A549 (cell line): ENCODE data around the gene MYCT1. TPM values are rescaled to one million over a fixed set of nuclear protein-coding genes. Genes with fewer than 3 reads are reported as not detected.

ENCODE experiments used
- ATAC-seq, 2 experiments: fragments of 200-7000 bp in 1 of 2; fragments of >200 bp in 1 of 2; cut with Nextera tagmentation in 1 of 2; cut with Tn5 transposase in 1 of 2; 3 replicates each; pipeline versions ENCODE4 v1.8.0 to v1.9.1; 2018 to 2020; ENCODE audit warnings: mild to moderate bottlenecking in 1 of 2, moderate library complexity in 1 of 2
- CTCF ChIA-PET: fragments of 300-600 bp; sonication (Branson Sonifier 250); formaldehyde crosslinking; extraction: SDS; loops from one replicate; lab custom pipeline; 2021; ENCODE audit warnings: antibody characterized with exemption, inconsistent platforms; lab: Yijun Ruan, JAX
- POLR2A ChIA-PET: fragments of 350-600 bp; formaldehyde crosslinking; extraction: SDS; loops from one replicate; lab custom pipeline; 2021; ENCODE audit warnings: antibody characterized with exemption, inconsistent platforms; lab: Yijun Ruan, JAX
- DNase-seq, 2 experiments: peaks; one replicate each; pipeline versions ENCODE4 v3.0.0 to v3.0.0-alpha.2; 2011 to 2016; ENCODE audit warnings: low read depth in 1 of 2, low spot score in 1 of 2
- FAIRE-seq: peaks from 2 replicates; lab custom pipeline; 2011; peaks lifted over from hg19 to GRCh38; lab: Jason Lieb, UNC
- H3K27ac ChIP-seq, 2 experiments: fragments of >200 bp; sonication (Bioruptor Twin); formaldehyde crosslinking; 3 replicates each; pipeline ENCODE4 v1.5.1; 2016 to 2017
- H3K4me1 ChIP-seq: fragments of >200 bp; sonication (Bioruptor Twin); formaldehyde crosslinking; 3 replicates; pipeline ENCODE4 v1.6.1; 2016
- H3K4me2 ChIP-seq: fragments of >200 bp; sonication (Bioruptor Twin); formaldehyde crosslinking; 3 replicates; pipeline ENCODE4 v1.6.1; 2016
- H3K4me3 ChIP-seq: fragments of >200 bp; sonication (Bioruptor Twin); formaldehyde crosslinking; 3 replicates; pipeline ENCODE4 v1.5.1; 2016
- H3K9me3 ChIP-seq: fragments of >200 bp; sonication (Bioruptor Twin); formaldehyde crosslinking; 3 replicates; pipeline ENCODE4 v1.6.1; 2016
- BHLHE40 ChIP-seq: IDR thresholded peaks from 2 replicates; pipeline ENCODE4 v1.6.1; 2012; ENCODE audit warnings: low read depth, low read length, inconsistent platforms
- CEBPB ChIP-seq, 2 experiments: fragments of >200 bp in 1 of 2; sonication (Bioruptor Twin) in 1 of 2; formaldehyde crosslinking in 1 of 2; IDR thresholded peaks; 2 replicates each; pipeline ENCODE4 v1.6.1; 2012 to 2016
- EHF ChIP-seq: fragments of 250-450 bp; sonication (Bioruptor Pico); IDR thresholded peaks from 2 replicates; pipeline ENCODE4 v1.5.0; 2020; ENCODE audit warnings: mild to moderate bottlenecking
- ESRRA ChIP-seq: fragments of 150-350 bp; IDR thresholded peaks from 2 replicates; pipeline ENCODE4 v1.6.1; 2014; ENCODE audit warnings: mild to moderate bottlenecking, low read length, borderline replicate concordance
- FOXS1 ChIP-seq: fragments of 250-450 bp; sonication (Bioruptor Pico); IDR thresholded peaks from 2 replicates; pipeline ENCODE4 v1.5.0; 2020; ENCODE audit warnings: mild to moderate bottlenecking, moderate library complexity
- GATA3 ChIP-seq: IDR thresholded peaks from 2 replicates; pipeline ENCODE4 v1.6.1; 2012; ENCODE audit warnings: borderline replicate concordance
- JUNB ChIP-seq: fragments of >200 bp; sonication (Bioruptor Twin); formaldehyde crosslinking; IDR thresholded peaks from 2 replicates; pipeline ENCODE4 v1.6.1; 2016
- KDM5A ChIP-seq: fragments of 200-600 bp; sonication (generic); IDR thresholded peaks from 2 replicates; pipeline ENCODE4 v1.6.1; 2016; ENCODE audit warnings: antibody characterized with exemption, mild to moderate bottlenecking
- MAFK ChIP-seq: fragments of 450-650 bp; IDR thresholded peaks from 2 replicates; pipeline ENCODE4 v1.6.1; 2014; ENCODE audit not compliant: partially characterized antibody
- POLR2A ChIP-seq: IDR thresholded peaks from 2 replicates; pipeline ENCODE4 v1.6.1; 2012; ENCODE audit warnings: mild to moderate bottlenecking, low read length
- REST ChIP-seq: fragments of 200-600 bp; sonication (generic); IDR thresholded peaks from 2 replicates; pipeline ENCODE4 v1.6.1; 2016; ENCODE audit warnings: antibody characterized with exemption, mild to moderate bottlenecking, moderate library complexity
- RFX5 ChIP-seq: fragments of 450-650 bp; IDR thresholded peaks from 2 replicates; pipeline ENCODE4 v1.7.1; 2014; ENCODE audit warnings: antibody characterized with exemption, mild to moderate bottlenecking, moderate library complexity
- RNF2 ChIP-seq: fragments of 200-600 bp; sonication (generic); IDR thresholded peaks from 2 replicates; pipeline ENCODE4 v1.6.1; 2016; ENCODE audit warnings: low read depth, mild to moderate bottlenecking, antibody characterized with exemption, moderate library complexity, borderline replicate concordance
- TP53 ChIP-seq: fragments of 250-450 bp; sonication (Bioruptor Pico); IDR thresholded peaks from 2 replicates; pipeline ENCODE4 v1.5.0; 2021; ENCODE audit warnings: mild to moderate bottlenecking, moderate library complexity
- WGBS: methylation state at CpG from one replicate; pipeline ENCODE4 v1.1.6; 2017; ENCODE audit errors: missing lambda C conversion rate; 5-methylcytosine and 5-hydroxymethylcytosine counted together
- polyA minus RNA-seq: library from RNA; depleted of rRNA, polyadenylated mRNA; stranded (reverse); fragments of >200 nt; gene quantifications from 2 replicates; pipeline ENCODE4 v1.2.3, GENCODE V29; 2011; rRNA and poly(A)+ RNA removed
- polyA plus RNA-seq, 4 experiments: library from polyadenylated mRNA; depleted of rRNA in 3 of 4; stranded (reverse); fragments of >200 nt; fragmentation: RNase III in 1 of 4; extraction: RNeasy Plus Mini Kit Qiagen cat#74134 plus additional on column Dnase treatment in 1 of 4; gene quantifications; 2 replicates in 3 of 4; 3 replicates in 1 of 4; pipeline ENCODE4 v1.2.3, GENCODE V29; 2011 to 2017
- TF ChIP-seq, protein P1 (sequence below): fragments of 450-650 bp; IDR thresholded peaks from 2 replicates; pipeline ENCODE4 v1.6.1; 2014; ENCODE audit warnings: antibody characterized with exemption
- TF ChIP-seq, protein P2 (sequence below): fragments of >200 bp; sonication (Bioruptor Twin); formaldehyde crosslinking; IDR thresholded peaks from 2 replicates; pipeline ENCODE4 v1.6.1; 2016
- TF ChIP-seq, protein P3 (sequence below): IDR thresholded peaks from 2 replicates; pipeline ENCODE4 v1.6.1; 2012
- TF ChIP-seq, protein P4 (sequence below): fragments of 250-450 bp; sonication (Bioruptor Pico); IDR thresholded peaks from 2 replicates; pipeline ENCODE4 v1.5.0; 2020; ENCODE audit warnings: low read depth, mild to moderate bottlenecking, moderate library complexity

Gene MYCT1, protein sequence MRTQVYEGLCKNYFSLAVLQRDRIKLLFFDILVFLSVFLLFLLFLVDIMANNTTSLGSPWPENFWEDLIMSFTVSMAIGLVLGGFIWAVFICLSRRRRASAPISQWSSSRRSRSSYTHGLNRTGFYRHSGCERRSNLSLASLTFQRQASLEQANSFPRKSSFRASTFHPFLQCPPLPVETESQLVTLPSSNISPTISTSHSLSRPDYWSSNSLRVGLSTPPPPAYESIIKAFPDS
- polyA plus RNA-seq (2011; rRNA removed) (0.04 and 0.05 TPM in 2 replicates), polyA plus RNA-seq (2017; fragmentation: RNase III; extraction: RNeasy Plus Mini Kit Qiagen cat#74134 plus additional on column Dnase treatment) (not detected in 3 replicates), polyA minus RNA-seq (not detected in 2 replicates)
- polyA plus RNA-seq (2012; cell fraction: cytosol; rRNA removed), result not detected in 2 replicates
- polyA plus RNA-seq (2012; cell fraction: nucleus; rRNA removed), result not detected in 2 replicates

- 86% methylated on average over 2 of the region's 2 CpGs for WGBS
- FAIRE-seq (no peak), ATAC-seq (no peak), DNase-seq (no peak)
- no peaks in the 10 kb centered on the region; the same call in 2 of the 3 replicates for H3K4me1 ChIP-seq
- H3K4me2 ChIP-seq, result peak within 1 kb of the TSS; percentile 27; the same call in 1 of the 3 replicates
- H3K27ac ChIP-seq, result no peak within 1 kb of the TSS
- ChIA-PET CTCF (no interaction called here), POLR2A (no interaction called here)
- H3K9me3 ChIP-seq, result no peaks in the 10 kb centered on the region
- TF ChIP-seq ESRRA, result no peak
- no peak within 1 kb of the TSS for H3K4me3 ChIP-seq
Observed at GRCh38 chr6:152697634-152698033, at the start of gene MYCT1. Gene MYCT1, plus strand, starts transcription at chr6:152697897. Its CDS starts 6 bp downstream, at chr6:152697903.

DNA sequence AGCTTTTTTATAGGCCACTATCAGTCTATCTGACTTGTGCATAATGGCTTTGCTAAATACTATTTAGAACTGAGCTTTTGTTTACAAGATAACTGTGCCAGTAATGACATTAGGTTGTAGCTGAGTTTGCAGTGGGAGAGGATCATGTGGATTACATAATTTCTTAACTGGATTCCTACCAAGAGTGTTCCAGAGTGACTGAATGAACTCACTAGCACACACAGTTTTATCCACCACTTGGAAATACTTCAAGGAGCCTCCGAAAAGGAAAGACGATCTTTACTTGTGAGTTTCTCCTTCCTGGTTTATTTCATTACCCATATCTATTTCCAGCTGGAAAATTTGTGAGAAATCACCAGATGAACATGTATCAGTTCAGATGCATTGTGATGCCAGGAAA lies 49.6 kb upstream of the MYCT1 start:
- ATAC-seq (no peak), DNase-seq (no peak), FAIRE-seq (no peak)
- H3K9me3 ChIP-seq, result no peaks in the 10 kb centered on the region
- no peak overlapping the region for H3K4me3 ChIP-seq
- H3K27ac ChIP-seq, result no peak overlapping the region
- H3K4me2 ChIP-seq, result no peak overlapping the region
- no peaks in the 10 kb centered on the region for H3K4me1 ChIP-seq
- ChIA-PET POLR2A (no interaction called here), CTCF (no interaction called here)
- 93% methylated on average over 2 of the region's 2 CpGs for WGBS
- TF ChIP-seq BHLHE40, result no peak
- TF ChIP-seq, protein P1, sequence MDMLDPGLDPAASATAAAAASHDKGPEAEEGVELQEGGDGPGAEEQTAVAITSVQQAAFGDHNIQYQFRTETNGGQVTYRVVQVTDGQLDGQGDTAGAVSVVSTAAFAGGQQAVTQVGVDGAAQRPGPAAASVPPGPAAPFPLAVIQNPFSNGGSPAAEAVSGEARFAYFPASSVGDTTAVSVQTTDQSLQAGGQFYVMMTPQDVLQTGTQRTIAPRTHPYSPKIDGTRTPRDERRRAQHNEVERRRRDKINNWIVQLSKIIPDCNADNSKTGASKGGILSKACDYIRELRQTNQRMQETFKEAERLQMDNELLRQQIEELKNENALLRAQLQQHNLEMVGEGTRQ, result no peak
- no peak for TF ChIP-seq POLR2A
- no peak for TF ChIP-seq RFX5
- TF ChIP-seq FOXS1, result no peak
- TF ChIP-seq TP53, result no peak
- TF ChIP-seq, protein P2, sequence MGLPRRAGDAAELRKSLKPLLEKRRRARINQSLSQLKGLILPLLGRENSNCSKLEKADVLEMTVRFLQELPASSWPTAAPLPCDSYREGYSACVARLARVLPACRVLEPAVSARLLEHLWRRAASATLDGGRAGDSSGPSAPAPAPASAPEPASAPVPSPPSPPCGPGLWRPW, result no peak
- TF ChIP-seq, protein P3, sequence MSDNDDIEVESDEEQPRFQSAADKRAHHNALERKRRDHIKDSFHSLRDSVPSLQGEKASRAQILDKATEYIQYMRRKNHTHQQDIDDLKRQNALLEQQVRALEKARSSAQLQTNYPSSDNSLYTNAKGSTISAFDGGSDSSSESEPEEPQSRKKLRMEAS, result no peak
- no peak for TF ChIP-seq CEBPB (IDR thresholded peaks at IDR 0.05)
- TF ChIP-seq REST, result no peak
- no peak for TF ChIP-seq EHF (CRISPR knock-in tag)
- TF ChIP-seq MAFK, result no peak
- TF ChIP-seq, protein P4, sequence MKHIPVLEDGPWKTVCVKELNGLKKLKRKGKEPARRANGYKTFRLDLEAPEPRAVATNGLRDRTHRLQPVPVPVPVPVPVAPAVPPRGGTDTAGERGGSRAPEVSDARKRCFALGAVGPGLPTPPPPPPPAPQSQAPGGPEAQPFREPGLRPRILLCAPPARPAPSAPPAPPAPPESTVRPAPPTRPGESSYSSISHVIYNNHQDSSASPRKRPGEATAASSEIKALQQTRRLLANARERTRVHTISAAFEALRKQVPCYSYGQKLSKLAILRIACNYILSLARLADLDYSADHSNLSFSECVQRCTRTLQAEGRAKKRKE (CRISPR knock-in tag), result no peak
- no peak for TF ChIP-seq KDM5A
- no peak for TF ChIP-seq GATA3
- no peak for TF ChIP-seq JUNB
- TF ChIP-seq RNF2, result no peak
